Epithelial cell of esophagus (primary cell): ENCODE measurements around the gene ACO1.

Source experiments
- DNase-seq: peaks from one replicate; pipeline ENCODE4 v3.0.0; 2010; ENCODE audit warnings: low read depth
- H3K4me3 ChIP-seq: 2 replicates; pipeline ENCODE4 v1.5.1; 2011; ENCODE audit warnings: mild to moderate bottlenecking, low read length, control low read depth
- CTCF ChIP-seq: IDR thresholded peaks from 2 replicates; pipeline ENCODE4 v1.5.1; 2011; ENCODE audit warnings: low read depth, mild to moderate bottlenecking, low read length, control low read depth, inconsistent platforms; ENCODE audit not compliant: insufficient read depth; ENCODE audit errors: missing control alignments

Gene ACO1

GRCh38 chr9:32360983-32361673 lies 23.3 kb upstream of the ACO1 start:
- TF ChIP-seq CTCF = no peak
- DNase-seq = no peak
- no peak overlapping the region for H3K4me3 ChIP-seq

GRCh38 chr9:32371279-32371678 lies 13.2 kb upstream of the ACO1 start:
- no peak for DNase-seq
- no peak overlapping the region for H3K4me3 ChIP-seq
- no peak for TF ChIP-seq CTCF

GRCh38 chr9:32371679-32372078 lies 12.8 kb upstream of the ACO1 start:
- no peak for TF ChIP-seq CTCF
- no peak overlapping the region for H3K4me3 ChIP-seq
- no peak for DNase-seq

- no peak for TF ChIP-seq CTCF
- H3K4me3 ChIP-seq = no peak overlapping the region
- no peak for DNase-seq
Measured at GRCh38 chr9:32376285-32376684, 8.2 kb upstream of the ACO1 start.

GRCh38 chr9:32378496-32378895 lies 5.9 kb upstream of the ACO1 start:
- H3K4me3 ChIP-seq = no peak overlapping the region

GRCh38 chr9:32378993-32379729 lies 5.3 kb upstream of the ACO1 start:
- peak; percentile 83 for DNase-seq
- no peak overlapping the region for H3K4me3 ChIP-seq

More at GRCh38 chr9:32378496-32378895, 5.9 kb upstream of the ACO1 start:
- DNase-seq = peak; percentile 83
- TF ChIP-seq CTCF = peak; percentile 97

More at GRCh38 chr9:32378993-32379729, 5.3 kb upstream of the ACO1 start:
- peak; percentile 86 for TF ChIP-seq CTCF
